ENCODE data around the gene KIAA0513.

DNA sequence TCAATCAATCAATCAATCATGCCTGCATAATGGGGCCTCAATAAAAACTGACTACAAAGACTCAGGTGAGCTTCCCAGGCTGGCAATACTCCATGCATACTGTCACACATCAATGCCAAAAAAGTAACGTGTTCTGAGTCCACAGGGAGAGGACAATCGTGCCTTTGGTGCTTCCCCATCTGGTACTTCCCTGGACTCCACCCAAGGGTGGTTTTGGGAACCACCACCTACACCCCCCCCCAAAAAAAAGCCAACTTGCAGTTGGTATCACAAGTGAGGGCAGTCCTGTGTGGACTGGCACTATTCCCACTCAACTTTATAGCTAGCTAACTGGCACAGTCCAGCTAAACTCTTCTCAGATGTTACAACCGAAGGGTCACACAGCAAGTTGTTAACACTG is 19.3 kb upstream of the KIAA0513 start:
- TF ChIP-seq, protein P1, sequence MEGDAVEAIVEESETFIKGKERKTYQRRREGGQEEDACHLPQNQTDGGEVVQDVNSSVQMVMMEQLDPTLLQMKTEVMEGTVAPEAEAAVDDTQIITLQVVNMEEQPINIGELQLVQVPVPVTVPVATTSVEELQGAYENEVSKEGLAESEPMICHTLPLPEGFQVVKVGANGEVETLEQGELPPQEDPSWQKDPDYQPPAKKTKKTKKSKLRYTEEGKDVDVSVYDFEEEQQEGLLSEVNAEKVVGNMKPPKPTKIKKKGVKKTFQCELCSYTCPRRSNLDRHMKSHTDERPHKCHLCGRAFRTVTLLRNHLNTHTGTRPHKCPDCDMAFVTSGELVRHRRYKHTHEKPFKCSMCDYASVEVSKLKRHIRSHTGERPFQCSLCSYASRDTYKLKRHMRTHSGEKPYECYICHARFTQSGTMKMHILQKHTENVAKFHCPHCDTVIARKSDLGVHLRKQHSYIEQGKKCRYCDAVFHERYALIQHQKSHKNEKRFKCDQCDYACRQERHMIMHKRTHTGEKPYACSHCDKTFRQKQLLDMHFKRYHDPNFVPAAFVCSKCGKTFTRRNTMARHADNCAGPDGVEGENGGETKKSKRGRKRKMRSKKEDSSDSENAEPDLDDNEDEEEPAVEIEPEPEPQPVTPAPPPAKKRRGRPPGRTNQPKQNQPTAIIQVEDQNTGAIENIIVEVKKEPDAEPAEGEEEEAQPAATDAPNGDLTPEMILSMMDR (IDR thresholded peaks at IDR 0.05), result no peak
- TF ChIP-seq EZH2 (IDR thresholded peaks at IDR 0.05; ENCODE audit: borderline replicate concordance, insufficient read depth, low read depth, low read length, poor library complexity, severe bottlenecking), result no peak
